Measurements from ENCODE around the gene SNX27. TPM values are rescaled to one million over a fixed set of nuclear protein-coding genes. Genes with fewer than 3 reads are reported as not detected.

Gene SNX27
- 23.7 and 28.7 TPM in 2 replicates for total RNA-seq (2014; rRNA removed; shearing (Covaris generic))

DNA sequence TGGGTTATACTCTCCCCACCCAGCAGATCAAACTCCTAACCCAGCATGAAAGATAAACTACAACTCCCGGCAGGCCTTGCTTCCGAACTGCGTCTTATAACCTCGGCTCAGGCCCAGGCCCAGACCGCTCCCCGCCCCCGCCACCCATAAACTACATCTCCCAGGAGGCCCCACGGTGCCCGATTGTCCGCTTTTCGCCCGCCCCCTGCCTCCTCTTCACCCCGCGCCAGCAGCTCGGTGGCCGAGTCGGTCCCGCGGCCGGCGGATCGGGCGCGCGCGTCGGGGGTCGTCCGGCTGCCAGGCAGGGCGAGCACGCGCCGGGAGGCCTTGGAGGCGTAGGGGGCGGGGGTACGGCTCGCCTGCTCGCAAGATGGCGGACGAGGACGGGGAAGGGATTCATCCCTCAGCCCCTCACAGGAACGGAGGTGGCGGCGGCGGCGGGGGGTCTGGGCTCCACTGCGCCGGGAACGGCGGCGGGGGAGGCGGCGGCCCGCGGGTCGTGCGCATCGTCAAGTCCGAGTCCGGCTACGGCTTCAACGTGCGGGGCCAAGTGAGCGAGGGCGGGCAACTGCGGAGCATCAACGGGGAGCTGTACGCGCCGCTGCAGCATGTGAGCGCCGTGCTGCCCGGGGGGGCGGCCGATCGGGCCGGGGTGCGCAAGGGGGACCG is at the start of gene SNX27:
Gene SNX27, plus strand, starts transcription at position 219 of the 669 bp plus-strand sequence. Its CDS starts 152 bp downstream, at position 371.
- DNase-seq (ENCODE audit: low spot score) = peak; percentile 96

DNA sequence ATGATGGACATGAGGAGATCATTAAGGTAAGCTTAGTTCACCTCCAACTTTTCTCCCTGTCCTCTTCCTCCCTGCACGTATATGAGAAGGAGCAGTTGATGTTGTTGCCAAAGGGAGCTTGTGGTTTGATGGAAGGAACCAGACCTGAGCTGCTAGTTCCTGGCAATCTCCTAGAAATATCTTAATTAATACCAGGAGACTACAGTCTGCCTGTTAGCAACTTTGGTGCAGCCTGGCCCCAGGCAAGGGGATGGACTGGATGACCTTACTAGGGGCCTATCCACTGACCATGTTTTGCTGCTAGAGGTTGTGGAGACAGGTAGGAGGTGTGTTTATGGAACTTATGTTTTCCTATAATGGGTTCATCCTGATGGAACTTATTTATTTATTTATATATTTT is 49.2 kb upstream of the SNX27 start:
- no peak for DNase-seq (ENCODE audit: low spot score)

DNA sequence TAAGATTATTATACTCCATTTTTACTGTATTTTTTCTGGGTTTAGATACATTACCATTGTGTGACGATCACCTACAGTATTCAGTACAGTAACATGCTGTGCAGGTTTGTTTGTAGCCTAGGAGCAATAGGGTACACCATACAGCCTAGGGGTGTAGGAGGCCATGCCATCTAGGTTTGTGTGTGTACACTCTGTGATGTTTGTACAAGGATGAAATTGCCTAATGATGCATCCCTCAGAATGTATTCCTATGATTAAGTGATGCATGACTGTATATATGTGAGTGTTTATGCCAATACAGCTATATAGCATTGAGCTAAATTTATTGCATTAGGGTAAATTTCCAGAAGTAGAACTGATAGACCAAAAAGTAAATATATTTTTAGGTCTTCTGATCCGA is 48.5 kb upstream of the SNX27 start:
- no peak for DNase-seq (ENCODE audit: low spot score)

DNA sequence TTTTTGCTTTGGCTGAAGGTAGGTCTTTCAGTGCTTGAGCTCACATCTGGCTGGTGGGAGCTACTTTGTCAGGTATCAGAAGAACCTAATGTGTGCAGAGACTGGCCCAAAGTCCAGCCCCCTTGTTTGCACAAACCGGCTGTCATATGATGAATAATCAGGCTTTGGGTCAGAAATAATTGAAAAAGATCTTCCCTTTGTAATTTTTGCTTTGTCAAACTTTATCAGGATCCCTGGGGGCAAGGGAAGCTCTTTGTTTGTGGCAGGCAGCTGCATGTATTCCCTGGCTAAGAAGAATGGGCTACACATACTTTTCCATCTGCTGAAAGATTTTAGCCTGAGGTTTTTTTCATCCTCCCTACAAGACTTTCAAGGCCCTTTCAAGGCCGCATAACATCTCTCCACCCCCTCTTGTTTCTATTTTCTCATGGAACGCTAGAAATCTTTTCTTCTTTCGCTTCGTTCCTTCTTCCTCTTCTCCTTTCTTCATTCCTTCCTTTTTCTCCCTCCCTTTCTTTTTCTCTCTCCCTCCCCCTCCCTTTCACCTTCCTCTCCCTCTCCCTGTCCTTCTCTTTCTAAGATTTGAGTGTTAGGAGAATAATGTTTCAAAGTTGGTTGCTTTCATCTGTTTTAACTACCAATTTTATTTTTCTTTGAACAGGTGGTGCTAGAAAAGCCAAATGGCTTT is 46.2 kb upstream of the SNX27 start:
- no peak for DNase-seq (ENCODE audit: low spot score)

- no peak for DNase-seq (ENCODE audit: low spot score)
Measured at GRCh38 chr1:151568626-151569088, 43.2 kb upstream of the SNX27 start.

GRCh38 chr1:151570819-151571218 is 41.0 kb upstream of the SNX27 start:
- no peak for DNase-seq (ENCODE audit: low spot score)

GRCh38 chr1:151574575-151575529 is 37.0 kb upstream of the SNX27 start:
- peak; percentile 97 for DNase-seq (ENCODE audit: low spot score)

DNA sequence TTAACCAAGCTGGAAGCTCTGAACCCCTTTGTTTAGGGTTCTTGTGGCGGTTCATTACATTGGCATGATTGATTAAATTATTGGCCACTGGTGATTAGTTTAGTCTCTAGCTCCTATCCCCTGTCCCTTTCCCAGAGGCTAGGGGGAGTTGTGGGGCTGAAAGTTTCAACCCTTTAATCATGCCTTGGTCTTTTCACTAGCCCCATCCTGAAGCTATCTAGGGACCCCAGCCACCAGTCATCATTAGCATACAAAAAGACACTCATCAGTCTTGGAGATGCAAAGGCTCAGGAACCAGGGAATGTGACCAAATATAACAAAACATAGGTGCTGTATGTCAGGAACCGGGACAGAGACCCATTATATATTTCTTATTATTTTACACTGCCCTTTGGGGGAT is 34.7 kb upstream of the SNX27 start:
- no peak for DNase-seq (ENCODE audit: low spot score)

DNA sequence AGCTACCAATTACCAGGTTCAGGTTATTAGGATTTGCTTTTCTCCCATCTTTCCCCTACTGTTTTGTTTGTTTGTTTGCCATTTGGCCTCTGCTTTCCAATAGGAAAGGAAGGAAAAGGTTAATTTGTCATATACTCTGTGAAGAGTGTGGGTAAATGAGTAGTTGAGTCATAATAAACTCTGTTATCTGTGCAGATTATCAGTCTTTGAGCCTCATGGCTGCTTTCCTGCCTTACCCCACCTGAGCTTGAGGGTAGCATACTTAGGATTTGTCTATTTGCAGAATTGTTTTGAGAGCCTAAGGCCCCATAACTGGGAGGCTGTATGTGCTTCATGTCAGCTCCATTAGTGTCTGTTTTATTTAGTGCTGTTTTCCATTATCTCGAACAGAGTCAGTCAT is 32.9 kb upstream of the SNX27 start:
- DNase-seq (ENCODE audit: low spot score) = no peak

DNA sequence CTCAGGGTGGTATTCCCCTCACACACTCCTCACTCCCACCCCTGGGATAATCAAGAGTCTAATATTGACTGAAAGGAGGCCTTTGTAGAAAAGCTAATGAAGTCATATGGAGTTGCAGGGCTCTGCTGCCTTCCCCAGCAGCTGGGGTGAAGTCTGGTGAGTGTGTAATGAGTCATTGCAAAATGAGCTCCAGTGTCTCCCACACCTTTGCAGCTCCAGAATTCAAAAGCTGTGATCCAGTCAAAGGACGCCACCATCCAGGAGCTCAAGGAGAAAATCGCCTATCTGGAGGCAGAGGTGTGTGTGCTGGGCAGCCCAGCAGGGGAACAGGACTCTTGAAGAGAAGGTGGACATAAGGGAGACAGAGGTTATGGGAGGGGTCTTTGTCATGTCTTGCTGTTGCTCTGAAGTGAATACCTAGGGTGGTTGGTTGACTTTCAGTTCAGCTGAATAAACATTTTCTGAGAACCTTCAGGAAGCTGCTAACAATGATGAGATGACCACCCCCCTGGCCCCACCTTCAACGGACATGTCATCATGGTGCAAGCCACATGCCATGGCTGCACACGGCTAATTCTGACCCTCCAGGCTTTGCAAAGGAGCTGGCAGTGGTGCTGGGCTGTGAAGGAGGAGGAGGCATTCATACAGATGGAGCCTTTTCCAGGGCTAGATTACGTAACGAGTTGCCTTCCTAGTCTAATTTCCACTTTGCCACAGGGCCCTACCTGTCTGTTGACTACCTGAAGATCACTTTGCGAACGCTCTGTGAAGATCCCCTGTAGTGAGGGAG is 32.2 kb upstream of the SNX27 start:
- DNase-seq (ENCODE audit: low spot score) = peak; percentile 84

- DNase-seq (ENCODE audit: low spot score) = no peak
Measured at GRCh38 chr1:151581451-151581850, 30.4 kb upstream of the SNX27 start.

DNA sequence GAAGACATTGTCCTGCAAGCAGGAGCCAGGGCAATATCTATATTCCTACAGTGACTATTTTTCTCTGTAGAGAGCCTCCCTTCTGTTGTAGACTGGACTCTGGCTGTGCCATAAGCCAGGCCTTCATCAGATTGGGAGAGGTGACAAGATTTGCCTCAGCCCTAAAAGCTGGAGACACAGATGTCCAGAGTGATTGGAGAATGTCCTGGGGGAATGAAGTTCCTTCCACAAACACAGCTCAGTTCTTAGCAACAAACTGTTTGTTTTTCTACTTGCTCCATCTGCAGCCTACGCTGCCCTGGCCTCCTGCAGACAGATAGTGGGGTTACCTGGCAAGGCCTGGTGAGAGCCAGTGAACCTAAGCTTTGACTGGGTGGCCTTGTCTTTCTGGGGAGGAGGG is 29.9 kb upstream of the SNX27 start:
- DNase-seq (ENCODE audit: low spot score) = no peak

- DNase-seq (ENCODE audit: low spot score) = no peak
Measured at GRCh38 chr1:151583796-151584195, 28.1 kb upstream of the SNX27 start.

- DNase-seq (ENCODE audit: low spot score) = no peak
Measured at GRCh38 chr1:151584278-151584677, 27.6 kb upstream of the SNX27 start.

DNA sequence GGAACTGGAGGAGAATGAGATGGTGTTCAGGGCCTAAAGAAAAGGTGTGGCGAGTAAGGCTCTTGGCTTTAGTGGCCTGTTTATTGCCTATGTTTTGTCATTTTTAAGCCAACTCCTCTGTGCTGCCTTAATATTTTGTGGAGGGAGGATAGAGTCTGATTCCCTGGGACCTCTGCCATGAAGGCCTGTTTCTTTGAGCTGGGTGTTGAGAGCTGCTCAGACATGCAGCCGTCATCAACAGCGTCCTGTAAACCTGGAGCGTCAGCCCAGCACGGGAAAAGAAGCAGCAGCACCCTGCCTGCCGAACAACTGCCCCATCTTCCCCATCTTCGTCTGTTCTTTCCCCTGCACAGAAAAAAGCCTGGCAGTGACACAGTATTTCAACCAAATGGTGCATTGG is 27.1 kb upstream of the SNX27 start:
- no peak for DNase-seq (ENCODE audit: low spot score)

DNA sequence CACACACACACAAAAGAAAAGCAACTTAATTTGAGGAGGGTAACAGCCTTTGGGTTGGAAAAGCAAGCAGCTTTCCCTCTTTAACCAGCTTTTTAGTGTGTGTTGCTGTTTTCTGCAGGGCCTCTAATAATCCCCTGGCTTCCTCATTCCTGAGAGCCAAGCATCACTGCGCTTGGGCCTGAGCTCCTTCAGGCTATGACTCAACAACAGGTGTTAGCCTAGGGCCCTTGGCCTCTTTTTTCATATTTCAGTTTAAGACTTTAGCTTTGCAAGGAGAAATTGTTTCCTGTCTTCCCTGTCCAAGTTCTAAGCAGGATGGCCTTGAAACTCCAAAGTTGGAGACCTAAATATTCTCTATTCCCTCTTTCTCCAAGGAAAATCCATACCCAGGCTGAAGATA is 26.2 kb upstream of the SNX27 start:
- peak; percentile 88 for DNase-seq (ENCODE audit: low spot score)

- DNase-seq (ENCODE audit: low spot score) = no peak
Measured at GRCh38 chr1:151590961-151591360, 20.9 kb upstream of the SNX27 start.

DNA sequence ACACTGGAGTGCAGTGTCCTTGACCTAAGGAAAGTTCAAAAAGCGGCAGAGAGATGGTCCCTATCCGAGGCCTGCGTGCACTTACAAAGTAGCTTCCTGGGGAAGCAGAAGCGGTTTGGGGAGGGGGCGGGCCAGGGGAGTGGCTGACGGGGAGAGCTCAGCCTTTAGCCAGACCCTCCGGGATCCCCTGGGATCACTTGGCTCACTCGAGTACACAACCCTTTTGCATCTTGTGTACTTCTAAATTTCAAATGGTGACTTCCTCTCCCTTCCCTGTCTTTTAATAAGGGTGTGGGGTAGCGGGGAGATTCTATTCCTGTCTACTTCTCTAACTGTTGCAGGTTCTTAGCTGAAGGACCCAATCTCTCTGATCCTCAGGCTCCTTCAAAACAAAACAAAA is 18.1 kb upstream of the SNX27 start:
- no peak for DNase-seq (ENCODE audit: low spot score)

GRCh38 chr1:151594143-151594625 is 17.7 kb upstream of the SNX27 start:
- DNase-seq (ENCODE audit: low spot score) = peak; percentile 76

GRCh38 chr1:151596166-151596953 is 15.5 kb upstream of the SNX27 start:
- peak; percentile 98 for DNase-seq (ENCODE audit: low spot score)
